Measurements from ENCODE around the gene LMAN2L.

LMAN2L gene

DNA sequence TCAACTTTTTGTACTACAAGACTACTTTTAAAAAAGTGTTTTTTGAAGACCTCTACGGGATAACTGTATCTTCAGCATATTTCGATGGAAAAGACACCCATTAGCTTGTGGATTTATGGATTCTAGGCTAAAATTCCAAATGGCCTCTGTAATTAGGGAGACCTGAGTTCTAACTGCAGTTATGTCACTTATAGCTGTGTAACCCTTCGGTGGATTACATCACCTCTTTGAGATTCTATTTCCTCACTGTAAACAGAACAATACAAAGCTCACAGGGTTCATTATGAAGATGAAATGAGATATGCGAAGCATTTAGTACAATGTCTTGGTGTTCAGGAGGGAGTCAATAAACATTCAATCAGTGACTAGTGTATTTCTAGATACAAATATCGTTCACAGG is 24.2 kb downstream of the LMAN2L start:
- DNase-seq, result no peak

GRCh38 chr2:96710985-96711384 is 28.9 kb downstream of the LMAN2L start:
- DNase-seq, result no peak

- no peak for DNase-seq
Observed at GRCh38 chr2:96703021-96703751, 36.7 kb downstream of the LMAN2L start.

GRCh38 chr2:96702098-96702785 is 37.6 kb downstream of the LMAN2L start:
- no peak for DNase-seq

DNA sequence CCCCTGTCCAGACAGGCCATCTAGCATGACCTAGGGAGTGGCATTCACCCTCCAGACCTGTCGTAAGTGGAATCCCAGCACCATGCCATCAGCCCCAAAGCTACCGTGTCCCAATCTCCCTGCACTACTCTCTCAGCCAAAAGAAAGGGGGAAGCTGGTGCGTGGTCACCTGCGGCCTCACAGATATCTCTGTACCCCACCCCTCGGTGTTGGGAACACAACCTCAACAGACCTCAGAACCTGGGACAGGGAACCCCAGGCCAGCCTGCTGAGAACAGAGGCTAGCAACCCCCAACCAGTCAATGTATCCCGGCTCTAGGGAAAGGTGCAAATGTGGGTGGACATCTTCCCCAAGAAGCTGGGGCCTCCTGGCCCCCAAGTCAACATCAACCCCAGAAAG is 38.2 kb downstream of the LMAN2L start:
- no peak for DNase-seq

- DNase-seq, result no peak
Observed at GRCh38 chr2:96700086-96700485, 39.8 kb downstream of the LMAN2L start.

- no peak for DNase-seq
Observed at GRCh38 chr2:96699621-96700020, 40.2 kb downstream of the LMAN2L start.

DNA sequence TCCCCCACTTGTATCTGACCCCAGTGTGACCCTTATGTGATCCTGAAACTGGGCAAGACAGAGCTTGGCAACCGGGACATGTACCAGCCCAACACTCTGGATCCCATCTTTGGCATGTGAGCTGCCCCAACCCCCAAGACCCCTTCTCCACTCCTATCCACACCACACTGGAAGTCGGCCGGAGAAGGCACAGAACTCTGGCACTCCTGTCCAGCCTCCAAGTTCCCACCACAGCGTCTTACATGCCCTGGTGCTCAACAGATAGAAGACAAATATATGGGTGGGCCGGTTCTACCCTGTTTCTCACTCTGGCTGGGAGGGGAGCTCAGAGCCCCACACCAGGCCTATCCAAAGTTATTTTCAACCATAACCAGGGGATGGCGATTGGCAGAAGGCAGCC is 40.8 kb downstream of the LMAN2L start:
- DNase-seq, result no peak

GRCh38 chr2:96698221-96698861 is 41.5 kb downstream of the LMAN2L start:
- no peak for DNase-seq

DNA sequence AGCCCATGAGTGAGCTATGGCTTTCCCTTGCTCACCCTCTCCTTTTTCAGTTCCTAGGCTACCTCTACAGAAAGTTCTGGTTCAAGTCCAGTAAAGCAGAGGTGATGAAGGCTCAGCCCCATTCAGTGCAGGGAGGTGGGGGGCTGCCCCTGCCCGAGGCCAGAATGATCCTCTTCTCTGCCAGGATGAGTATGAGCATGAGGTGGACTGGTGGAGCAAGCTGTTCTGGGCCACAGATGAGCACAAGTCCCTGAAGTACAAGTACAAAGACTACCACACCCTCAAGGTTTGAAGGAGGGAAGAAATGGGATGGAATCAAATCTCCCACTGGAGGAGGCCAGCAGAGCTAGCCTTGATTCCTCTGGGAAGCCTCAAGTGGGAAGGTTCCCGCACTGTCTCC is 42.4 kb downstream of the LMAN2L start:
- no peak for DNase-seq

GRCh38 chr2:96695602-96696001 is 44.3 kb downstream of the LMAN2L start:
- no peak for DNase-seq

GRCh38 chr2:96694816-96695455 is 44.9 kb downstream of the LMAN2L start:
- no peak for DNase-seq

DNA sequence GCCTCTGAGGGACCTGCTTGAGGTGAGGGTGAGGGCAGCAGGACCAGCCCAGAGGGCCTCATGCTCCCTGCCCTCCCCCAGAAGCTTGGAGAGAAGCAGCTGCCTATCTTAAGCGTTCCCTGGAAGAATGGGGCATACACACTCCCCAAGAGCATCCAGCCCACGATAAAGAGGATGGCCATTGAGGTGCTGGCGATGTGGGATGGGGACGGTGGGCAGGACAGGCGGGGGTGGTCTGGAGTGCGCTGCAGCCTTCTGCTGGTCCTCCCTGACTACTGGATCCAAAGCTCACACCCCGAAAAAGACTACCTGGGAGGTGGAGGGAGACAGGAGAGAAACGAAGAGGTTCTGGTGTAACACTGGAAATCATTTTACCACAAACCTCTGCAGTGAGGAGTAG is 45.6 kb downstream of the LMAN2L start:
- DNase-seq, result no peak

GRCh38 chr2:96693286-96694200 is 46.3 kb downstream of the LMAN2L start:
- DNase-seq, result no peak

DNA sequence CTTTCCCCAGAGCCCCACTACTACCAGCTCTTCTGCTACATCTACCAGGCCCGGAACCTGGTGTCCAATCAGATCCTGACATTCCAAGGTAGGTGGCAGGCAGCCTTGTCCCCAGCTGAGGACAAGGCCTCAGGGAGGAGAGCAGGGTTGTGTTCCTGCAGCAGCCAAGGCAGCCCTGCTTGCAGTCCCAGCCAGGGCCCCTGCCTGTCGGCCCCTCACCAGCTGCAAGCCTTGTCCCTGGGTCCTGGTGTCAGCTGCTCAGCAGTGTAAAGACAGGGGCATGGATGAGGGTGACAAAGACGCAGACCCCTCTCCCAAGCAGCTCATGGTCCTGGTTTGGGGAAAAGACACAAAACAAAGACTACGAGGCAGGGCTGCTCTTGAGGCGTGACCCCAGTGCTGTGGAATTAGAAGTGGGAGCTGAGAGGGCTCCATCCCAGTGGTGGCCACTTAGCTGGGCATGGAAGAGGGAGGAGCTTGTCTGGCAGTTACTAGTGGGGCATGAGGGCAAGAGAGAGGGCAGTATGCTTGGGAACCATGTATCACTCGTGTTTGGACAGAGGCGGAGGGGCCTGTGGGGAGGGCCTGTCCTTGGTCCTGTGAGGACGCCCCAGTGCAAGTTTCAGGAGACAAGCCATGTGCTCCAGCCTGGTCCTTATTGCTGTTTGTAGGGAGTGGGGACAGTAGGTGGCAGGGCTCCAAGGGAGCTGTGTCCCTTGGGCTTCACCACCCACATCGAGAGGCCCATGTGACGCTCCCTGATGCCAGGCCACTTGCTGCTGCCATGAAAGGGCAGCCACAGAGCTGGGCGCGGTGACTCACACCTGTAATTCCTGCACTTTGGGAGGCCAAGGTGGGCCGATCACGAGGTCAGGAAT is 47.5 kb downstream of the LMAN2L start:
- DNase-seq, result no peak

- no peak for DNase-seq
Observed at GRCh38 chr2:96691022-96691612, 48.7 kb downstream of the LMAN2L start.

- DNase-seq, result no peak
Observed at GRCh38 chr2:96690306-96691021, 49.4 kb downstream of the LMAN2L start.

DNA sequence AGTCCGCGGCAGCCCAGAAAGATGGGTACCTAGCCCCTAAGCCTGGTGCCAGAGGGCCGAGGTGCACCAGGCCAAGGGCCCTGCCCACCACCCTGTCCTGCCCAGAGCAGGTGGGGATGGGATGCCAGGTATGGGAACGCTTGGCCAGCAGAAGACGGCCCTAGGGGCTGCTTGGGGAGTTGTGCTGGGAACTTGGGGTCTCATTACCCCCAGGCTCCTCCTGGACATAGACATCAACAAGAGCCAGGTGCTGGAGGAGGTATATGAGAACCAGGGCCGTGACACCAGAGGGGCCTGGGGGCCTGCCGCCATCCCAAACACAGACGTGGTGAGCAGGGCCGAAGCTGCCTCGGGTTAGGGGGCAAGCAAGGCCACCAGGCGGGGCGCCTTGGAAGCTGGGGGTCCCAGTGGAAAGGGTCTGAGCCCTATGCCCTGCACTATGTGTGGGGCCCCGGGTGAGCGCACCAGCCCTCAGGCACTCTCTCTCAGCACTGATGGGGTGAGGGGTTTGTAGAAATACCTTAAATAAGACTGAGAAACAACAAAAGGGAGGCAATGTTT is 50.4 kb downstream of the LMAN2L start:
- DNase-seq, result no peak

Measured in nucleus accumbens (tissue), 56 donors.